ENCODE measurements around the gene IRAK1.

DNA sequence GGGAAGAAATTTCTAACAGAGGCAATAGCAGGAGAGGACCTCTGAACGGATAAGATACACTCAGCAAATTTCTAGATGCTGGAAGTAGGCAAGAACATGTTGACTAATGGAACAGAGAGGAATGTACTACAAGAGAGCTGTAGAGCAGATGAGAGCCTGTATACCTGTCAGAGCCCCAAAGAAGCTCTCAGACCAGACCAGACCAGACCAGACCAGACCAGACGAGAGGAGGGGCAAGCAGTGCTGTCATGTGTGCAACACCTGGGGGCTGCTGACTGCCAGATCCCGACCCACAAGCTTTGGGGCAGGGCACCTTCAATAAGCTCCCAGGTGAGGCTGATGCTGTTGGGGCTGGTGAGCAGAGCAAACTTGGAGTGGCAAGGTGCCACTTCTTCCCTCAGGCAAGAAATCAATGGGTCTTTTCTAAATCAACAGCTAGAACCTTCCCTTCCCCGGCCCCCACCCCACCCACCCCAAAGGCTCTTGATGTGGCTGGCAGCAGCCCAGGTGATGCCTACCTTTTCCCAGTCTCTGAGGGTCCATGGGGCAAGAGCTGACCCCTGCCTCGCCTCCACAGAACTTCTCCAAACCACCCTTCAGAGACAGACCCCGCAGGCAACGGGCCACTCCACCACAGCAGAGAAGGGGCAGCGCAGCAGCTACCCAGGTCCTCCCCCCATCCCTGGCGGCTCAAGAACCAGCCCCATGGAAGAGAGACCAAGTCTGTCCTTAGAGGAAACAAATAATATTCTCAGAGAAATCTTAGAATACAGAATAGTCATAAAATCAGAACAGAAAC, 45.1 kb upstream of the IRAK1 start:
- TF ChIP-seq POLR2A (IDR thresholded peaks at IDR 0.05; ENCODE audit: control extremely low read depth in 1 of 2, low read depth in 2 of 2, low read length in 2 of 2): no peak
- TF ChIP-seq EP300 (IDR thresholded peaks at IDR 0.05; ENCODE audit: borderline replicate concordance in 1 of 2, low read depth in 2 of 2, low read length in 2 of 2): no peak
- TF ChIP-seq, protein P1, sequence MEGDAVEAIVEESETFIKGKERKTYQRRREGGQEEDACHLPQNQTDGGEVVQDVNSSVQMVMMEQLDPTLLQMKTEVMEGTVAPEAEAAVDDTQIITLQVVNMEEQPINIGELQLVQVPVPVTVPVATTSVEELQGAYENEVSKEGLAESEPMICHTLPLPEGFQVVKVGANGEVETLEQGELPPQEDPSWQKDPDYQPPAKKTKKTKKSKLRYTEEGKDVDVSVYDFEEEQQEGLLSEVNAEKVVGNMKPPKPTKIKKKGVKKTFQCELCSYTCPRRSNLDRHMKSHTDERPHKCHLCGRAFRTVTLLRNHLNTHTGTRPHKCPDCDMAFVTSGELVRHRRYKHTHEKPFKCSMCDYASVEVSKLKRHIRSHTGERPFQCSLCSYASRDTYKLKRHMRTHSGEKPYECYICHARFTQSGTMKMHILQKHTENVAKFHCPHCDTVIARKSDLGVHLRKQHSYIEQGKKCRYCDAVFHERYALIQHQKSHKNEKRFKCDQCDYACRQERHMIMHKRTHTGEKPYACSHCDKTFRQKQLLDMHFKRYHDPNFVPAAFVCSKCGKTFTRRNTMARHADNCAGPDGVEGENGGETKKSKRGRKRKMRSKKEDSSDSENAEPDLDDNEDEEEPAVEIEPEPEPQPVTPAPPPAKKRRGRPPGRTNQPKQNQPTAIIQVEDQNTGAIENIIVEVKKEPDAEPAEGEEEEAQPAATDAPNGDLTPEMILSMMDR (IDR thresholded peaks at IDR 0.05; ENCODE audit: control extremely low read depth in 1 of 3, insufficient read depth in 1 of 3, low read depth in 1 of 3, low read length in 3 of 3): no peak
- TF ChIP-seq PHF8 (conservative IDR thresholded peaks at IDR 0.05; ENCODE audit: low read depth, low read length): no peak
- TF ChIP-seq SIN3A (conservative IDR thresholded peaks at IDR 0.05 in 1 of 2, IDR thresholded peaks at IDR 0.05 in 1 of 2; ENCODE audit: low read depth in 1 of 2, low read length in 2 of 2): no peak
- TF ChIP-seq CEBPB (IDR thresholded peaks at IDR 0.05; ENCODE audit: low read depth, low read length): no peak
- no peak for TF ChIP-seq GABPA (IDR thresholded peaks at IDR 0.05; ENCODE audit: borderline replicate concordance, insufficient read depth, low read length)
- TF ChIP-seq YY1 (IDR thresholded peaks at IDR 0.05; ENCODE audit: low read depth, low read length): no peak
- no peak for TF ChIP-seq EGR1 (IDR thresholded peaks at IDR 0.05; ENCODE audit: borderline replicate concordance, low read depth, low read length)
- TF ChIP-seq NRF1 (IDR thresholded peaks at IDR 0.05; ENCODE audit: low read depth, low read length): no peak
- no peak for TF ChIP-seq NANOG (IDR thresholded peaks at IDR 0.05; ENCODE audit: insufficient read depth, low read depth, low read length, poor library complexity, severe bottlenecking)
- no peak for TF ChIP-seq RXRA (IDR thresholded peaks at IDR 0.05; ENCODE audit: insufficient read depth, low read depth, low read length)
